H1 (cell line): ENCODE results near the gene UEVLD. TPM values are rescaled to one million over a fixed set of nuclear protein-coding genes. Genes with fewer than 3 reads are reported as not detected.

Experiments
- CTCF ChIA-PET: fragments of 300-600 bp; sonication (Branson Sonifier 250); formaldehyde crosslinking; loops from one replicate; lab custom pipeline; 2021; ENCODE audit not compliant: partially characterized antibody; lab: Charles Lee
- POLR2A ChIA-PET: fragments of 300-600 bp; sonication (Branson Sonifier 250); formaldehyde crosslinking; loops from one replicate; lab custom pipeline; 2021; ENCODE audit warnings: inconsistent platforms; ENCODE audit not compliant: partially characterized antibody; lab: Charles Lee
- DNase-seq, 2 experiments: peaks; one replicate each; pipeline versions ENCODE4 v3.0.0 to v3.0.0-alpha.2; 2010 to 2022; ENCODE audit warnings: low spot score in 2 of 2, low read depth in 1 of 2, mixed read lengths in 1 of 2
- FAIRE-seq: peaks from 2 replicates; lab custom pipeline; 2011; peaks lifted over from hg19 to GRCh38; lab: Jason Lieb, UNC
- H2AFZ ChIP-seq: 2 replicates; pipeline ENCODE4 v1.8.1; 2012; ENCODE audit warnings: low read length, inconsistent platforms
- H2AK5ac ChIP-seq: 2 replicates; pipeline ENCODE4 v1.6.1; 2013; ENCODE audit warnings: low read depth, low read length
- H2BK120ac ChIP-seq: replicated peaks from 2 replicates; pipeline ENCODE3; 2013; ENCODE audit warnings: low read depth, low read length, inconsistent platforms
- H2BK12ac ChIP-seq: 2 replicates; pipeline ENCODE4 v1.6.1; 2013; ENCODE audit warnings: low read depth, low read length
- H2BK15ac ChIP-seq: 2 replicates; pipeline ENCODE4 v1.6.1; 2013; ENCODE audit warnings: low read length
- H2BK20ac ChIP-seq: 2 replicates; pipeline ENCODE4 v1.6.1; 2013; ENCODE audit warnings: low read length
- H2BK5ac ChIP-seq: 2 replicates; pipeline ENCODE4 v1.6.1; 2013; ENCODE audit warnings: low read depth, low read length
- H3K14ac ChIP-seq: 2 replicates; pipeline ENCODE4 v1.6.1; 2013; ENCODE audit warnings: inconsistent platforms; ENCODE audit not compliant: insufficient read length
- H3K18ac ChIP-seq: 2 replicates; pipeline ENCODE4 v1.6.1; 2013; ENCODE audit warnings: low read length; ENCODE audit errors: extremely low read depth
- H3K23ac ChIP-seq: 2 replicates; pipeline ENCODE4 v1.6.1; 2013; ENCODE audit warnings: inconsistent platforms; ENCODE audit not compliant: insufficient read length
- H3K23me2 ChIP-seq: 2 replicates; pipeline ENCODE4 v1.6.1; 2013; ENCODE audit warnings: low read depth, low read length
- H3K27ac ChIP-seq: 2 replicates; pipeline ENCODE4 v1.6.1; 2011; ENCODE audit warnings: low read depth, low read length, inconsistent platforms
- H3K27me3 ChIP-seq, 4 experiments: replicated peaks in 1 of 4; 1 replicate in 1 of 4; 2 replicates in 3 of 4; pipeline versions ENCODE4 v1.6.1 to v1.8.1; 2011 to 2013; ENCODE audit warnings: low read length in 3 of 4, mild to moderate bottlenecking in 3 of 4, inconsistent platforms in 2 of 4, mixed read lengths in 2 of 4, moderate library complexity in 1 of 4; ENCODE audit not compliant: control insufficient read depth in 3 of 4, insufficient read depth in 3 of 4; ENCODE audit errors: extremely low read depth in 1 of 4
- H3K36me3 ChIP-seq, 4 experiments: 2 replicates each; pipeline versions ENCODE4 v1.6.1 to v1.8.1; 2011 to 2013; ENCODE audit warnings: mild to moderate bottlenecking in 4 of 4, low read length in 3 of 4, moderate library complexity in 2 of 4, control low read depth in 1 of 4, inconsistent platforms in 1 of 4; ENCODE audit not compliant: insufficient read depth in 4 of 4, control insufficient read depth in 2 of 4
- H3K4ac ChIP-seq: replicated peaks from 2 replicates; pipeline ENCODE3; 2013; ENCODE audit warnings: low read length, low read depth, mixed read lengths, inconsistent platforms; ENCODE audit not compliant: insufficient read length
- H3K4me1 ChIP-seq, 4 experiments: replicated peaks in 1 of 4; 1 replicate in 1 of 4; 2 replicates in 3 of 4; pipeline versions ENCODE4 v1.6.1 to v1.8.1; 2011 to 2013; ENCODE audit warnings: low read length in 3 of 4, inconsistent platforms in 2 of 4, mixed read lengths in 1 of 4; ENCODE audit not compliant: insufficient read depth in 4 of 4, control insufficient read depth in 3 of 4
- H3K4me2 ChIP-seq, 2 experiments: 2 replicates each; pipeline versions ENCODE4 v1.6.1 to v1.8.1; 2011 to 2013; ENCODE audit warnings: low read depth in 2 of 2, low read length in 2 of 2, control low read depth in 1 of 2, inconsistent platforms in 1 of 2, mild to moderate bottlenecking in 1 of 2; ENCODE audit not compliant: insufficient read depth in 1 of 2
- H3K4me3 ChIP-seq, 4 experiments: fragments of 200-600, 300-600 bp in 1 of 4; sonication (generic), shearing (Covaris generic), sonication (Bioruptor Twin) in 1 of 4; 2 replicates each; pipeline versions ENCODE4 v1.5.1 to v1.8.1; 2011 to 2016; ENCODE audit warnings: low read length in 4 of 4, low read depth in 3 of 4, control low read depth in 2 of 4, inconsistent platforms in 2 of 4, mild to moderate bottlenecking in 2 of 4, mixed read lengths in 1 of 4, moderate library complexity in 1 of 4; ENCODE audit not compliant: insufficient read depth in 2 of 4; ENCODE audit errors: extremely low read depth in 1 of 4
- H3K56ac ChIP-seq: replicated peaks from 2 replicates; pipeline ENCODE3; 2013; ENCODE audit warnings: low read depth, mild to moderate bottlenecking, mixed read lengths, low read length, inconsistent platforms; ENCODE audit not compliant: insufficient read length
- H3K79me1 ChIP-seq: 2 replicates; pipeline ENCODE4 v1.6.1; 2013; ENCODE audit warnings: low read depth, low read length, control low read depth
- H3K79me2 ChIP-seq, 2 experiments: 2 replicates each; pipeline versions ENCODE4 v1.6.1 to v1.8.1; 2012 to 2013; ENCODE audit warnings: low read length in 2 of 2, mild to moderate bottlenecking in 2 of 2, inconsistent platforms in 1 of 2; ENCODE audit not compliant: insufficient read depth in 2 of 2, control insufficient read depth in 1 of 2
- H3K9ac ChIP-seq, 4 experiments: replicated peaks in 1 of 4; 1 replicate in 1 of 4; 2 replicates in 3 of 4; pipeline versions ENCODE4 v1.6.1 to v1.8.1; 2011 to 2013; ENCODE audit warnings: low read depth in 3 of 4, low read length in 3 of 4, control low read depth in 2 of 4, mild to moderate bottlenecking in 2 of 4, moderate library complexity in 2 of 4, inconsistent platforms in 1 of 4; ENCODE audit errors: extremely low read depth in 1 of 4
- H3K9me3 ChIP-seq, 2 experiments: 2 replicates each; pipeline versions ENCODE4 v1.6.1 to v1.8.1; 2012 to 2013; ENCODE audit warnings: mild to moderate bottlenecking in 2 of 2, moderate library complexity in 2 of 2, control low read depth in 1 of 2, inconsistent platforms in 1 of 2, low read depth in 1 of 2, low read length in 1 of 2, mixed read lengths in 1 of 2; ENCODE audit not compliant: insufficient read depth in 2 of 2
- H4K20me1 ChIP-seq, 2 experiments: replicated peaks in 1 of 2; 2 replicates each; pipeline versions ENCODE3 to v1.8.1; 2011 to 2013; ENCODE audit warnings: inconsistent platforms in 2 of 2, low read length in 2 of 2, mild to moderate bottlenecking in 1 of 2; ENCODE audit not compliant: insufficient read depth in 2 of 2, control insufficient read depth in 1 of 2
- H4K5ac ChIP-seq: 2 replicates; pipeline ENCODE4 v1.6.1; 2013; ENCODE audit warnings: low read length, low read depth, mixed read lengths, inconsistent platforms; ENCODE audit not compliant: insufficient read length
- H4K8ac ChIP-seq: 2 replicates; pipeline ENCODE4 v1.8.0; 2013; ENCODE audit warnings: mild to moderate bottlenecking, moderate library complexity, low read length, inconsistent platforms; ENCODE audit not compliant: insufficient read depth; ENCODE audit errors: extremely low read depth
- H4K91ac ChIP-seq: replicated peaks from 2 replicates; pipeline ENCODE3; 2013; ENCODE audit warnings: low read length, mixed read lengths, inconsistent platforms; ENCODE audit not compliant: insufficient read length
- NANOG ChIP-seq: IDR thresholded peaks from 2 replicates; pipeline ENCODE4 v1.6.1; 2011; ENCODE audit warnings: low read length, low read depth, mild to moderate bottlenecking, inconsistent platforms; ENCODE audit not compliant: insufficient read depth, poor library complexity, severe bottlenecking
- RAD21 ChIP-seq, 2 experiments: IDR thresholded peaks in 1 of 2; conservative IDR thresholded peaks in 1 of 2; 2 replicates each; pipeline ENCODE4 v1.6.1; 2011; ENCODE audit warnings: low read depth in 2 of 2, low read length in 2 of 2, improper control_type of control experiment in 1 of 2, inconsistent platforms in 1 of 2, mild to moderate bottlenecking in 1 of 2, moderate library complexity in 1 of 2
- RBBP5 ChIP-seq: IDR thresholded peaks from 2 replicates; pipeline ENCODE4 v1.7.1; 2012; ENCODE audit warnings: low read depth, mild to moderate bottlenecking, inconsistent platforms, low read length, moderate library complexity, borderline replicate concordance
- WGBS, 2 experiments: shearing (Covaris generic) in 1 of 2; methylation state at CpG; one replicate each; pipeline versions ENCODE4 v1.1.6 to v1.1.7; 2013 to 2015; ENCODE audit warnings: low lambda C conversion rate in 2 of 2, mixed read lengths in 2 of 2, inconsistent platforms in 1 of 2, low coverage in 1 of 2, missing lambda C conversion rate in 1 of 2; ENCODE audit not compliant: insufficient replicate concordance in 2 of 2, insufficient coverage in 1 of 2, insufficient read length in 1 of 2; ENCODE audit errors: extremely low coverage in 1 of 2, missing lambda C conversion rate in 1 of 2; 5-methylcytosine and 5-hydroxymethylcytosine counted together
- polyA plus RNA-seq, 7 experiments: library from polyadenylated mRNA; depleted of rRNA in 3 of 7; stranded (reverse) in 5 of 7; unstranded in 2 of 7; fragments of >200 nt in 5 of 7; fragments of 200-250 nt in 2 of 7; gene quantifications; 1 replicate in 5 of 7; 2 replicates in 1 of 7; 4 replicates in 1 of 7; pipeline versions ENCODE4 v1.2.1 to v1.2.3, GENCODE V29; 2011 to 2013; ENCODE audit warnings: missing spikeins in 2 of 7, mixed read lengths in 2 of 7
- total RNA-seq: library from RNA; stranded (reverse); fragmentation: NEBNext Ultra II Directional; extraction: Animal tissue kit (Norgen Biotek cat#: 25700); gene quantifications from 2 replicates; pipeline ENCODE4 v1.2.1, GENCODE V29; 2021

UEVLD gene
- total and polyA plus RNA-seq, 2 of the 8 experiments (the other 6 are each of a cell fraction or from before 2014, with no cell fraction given): 4.1 to 7.3 TPM

DNA sequence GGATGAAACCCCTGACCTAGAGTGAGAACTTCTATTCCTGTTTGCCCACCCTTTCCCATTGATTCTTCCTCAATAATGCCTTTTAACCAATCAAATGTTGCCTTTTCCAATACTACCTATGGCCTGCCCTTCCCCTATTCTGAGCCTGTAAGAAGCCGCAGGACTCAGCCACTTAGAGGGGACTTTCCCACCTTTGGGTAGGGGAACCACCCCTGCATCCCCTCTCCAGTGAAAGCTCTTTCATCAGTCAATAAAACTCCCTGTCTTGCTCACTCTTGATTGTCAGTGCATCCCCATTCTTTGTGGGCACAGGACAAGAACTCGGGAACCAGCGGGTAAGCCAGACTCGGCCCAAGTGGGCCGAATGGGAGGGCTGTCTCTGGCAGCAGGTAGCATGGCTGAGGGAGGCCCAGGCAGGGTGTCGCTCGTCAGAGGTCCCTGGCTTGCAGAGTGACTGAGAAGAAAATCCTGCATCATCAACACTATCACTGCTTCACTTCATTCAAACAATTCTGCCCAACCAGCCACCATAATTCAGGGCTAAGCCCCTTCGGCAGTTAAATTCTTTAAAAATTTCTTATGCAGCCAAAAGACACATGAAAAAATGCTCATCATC is 102.5 kb downstream of the UEVLD start:
- Histone ChIP-seq H3K56ac (no peak overlapping the region), H2BK12ac (no peak overlapping the region)
- no peak for DNase-seq
- TF ChIP-seq NANOG (no peak), RAD21 (IDR thresholded peaks at IDR 0.05 in 1 of 2, conservative IDR thresholded peaks at IDR 0.05 in 1 of 2; ENCODE audit: low read depth in 2 of 2, low read length in 2 of 2) (no peak), RBBP5 (no peak)
- TF ChIP-seq, all 59 proteins: peak for 0
- Histone ChIP-seq H3K4me1 (no peaks in the 10 kb centered on the region), H4K5ac (no peak overlapping the region), H3K4ac (no peak overlapping the region), H3K79me2 (no peaks in the 10 kb centered on the region), H2BK20ac (no peak overlapping the region), H3K14ac (no peak overlapping the region), H4K91ac (no peak overlapping the region), H2BK5ac (no peak overlapping the region), H3K23ac (no peak overlapping the region), H3K9ac (no peak overlapping the region), H2BK120ac (no peak overlapping the region), H2BK15ac (no peak overlapping the region), H3K23me2 (no peaks in the 10 kb centered on the region), H3K18ac (no peak overlapping the region), H2AK5ac (no peak overlapping the region), H3K9me3 (no peaks in the 10 kb centered on the region), H3K27ac (no peak overlapping the region), H2AFZ (no peak overlapping the region), H3K4me3 (no peak overlapping the region), H3K36me3 (peaks cover 7 to 38% (median 22%) of the 10 kb centered on the region in 4 experiments; a peak in 7 of 8 replicates), H3K4me2 (no peak overlapping the region), H4K8ac (no peak overlapping the region), H3K79me1 (no peaks in the 10 kb centered on the region; the same call in 1 of the 2 replicates), H3K27me3 (no peaks in the 10 kb centered on the region), H4K20me1 (no peaks in the 10 kb centered on the region)
- ChIA-PET CTCF (interaction anchor here (0.6 kb wide), 1 partner anchor 38 kb away, joined by 3 read pairs; no protein-coding TSS in a partner anchor), POLR2A (no interaction called here)
- WGBS, 2 experiments: 95% methylated on average over 8 of the region's 8 CpGs; no CpG with 5 or more reads in 1 of the 2 experiments
- no peak for FAIRE-seq
